ENCODE results near the gene SPO11. TPM values are rescaled to one million over a fixed set of nuclear protein-coding genes. Genes with fewer than 3 reads are reported as not detected.

The SPO11 gene
- total and polyA plus RNA-seq, 10 of the 15 experiments (the other 5 are each of a cell fraction or from before 2014, with no cell fraction given): not detected

- TF ChIP-seq NKRF (conservative IDR thresholded peaks at IDR 0.05) (peak; percentile 82), TARDBP (IDR thresholded peaks at IDR 0.05; ENCODE audit: borderline replicate concordance) (no peak), GATAD2B (conservative IDR thresholded peaks at IDR 0.05; ENCODE audit: low read depth) (peak; percentile 80), BHLHE40 (IDR thresholded peaks at IDR 0.05; ENCODE audit: borderline replicate concordance in 1 of 2, low read depth in 2 of 2, low read length in 1 of 2) (peak in 1 of 2 experiments; percentile 84; a peak in 2 of 4 replicates), DPF2 (IDR thresholded peaks at IDR 0.05) (peak; percentile 71), ZNF24 (IDR thresholded peaks at IDR 0.05) (peak; percentile 78; the same call in 1 of the 2 replicates), ZNF384 (IDR thresholded peaks at IDR 0.05; ENCODE audit: borderline replicate concordance, low read depth, low read length) (peak; percentile 65), MEF2B (IDR thresholded peaks at IDR 0.05; ENCODE audit: partially characterized antibody, poor library complexity, severe bottlenecking) (no peak)
Observed at GRCh38 chr20:57388953-57389694, 59.5 kb downstream of the SPO11 start (continued).

All from GM12878 (cell line).